HCT116 (cell line): ENCODE measurements around the gene NUMB. TPM values are rescaled to one million over a fixed set of nuclear protein-coding genes. Genes with fewer than 3 reads are reported as not detected.

ENCODE experiments used
- ATAC-seq: fragments of 200-7000 bp; cut with Tn5 transposase; 2 replicates; pipeline ENCODE4 v1.9.1; 2020; ENCODE audit warnings: mild to moderate bottlenecking, moderate library complexity
- BruUV-seq: library from RNA; stranded (reverse); fragments of 400-500 nt; replicated peaks from 2 replicates; lab custom pipeline; 2021; lab: Mats Ljungman, UMichigan
- CTCF ChIA-PET: fragments of 300-600 bp; sonication (Branson Sonifier 250); formaldehyde crosslinking; loops from one replicate; lab custom pipeline; 2021; ENCODE audit warnings: antibody characterized with exemption; lab: Charles Lee
- POLR2A ChIA-PET: fragments of 300-600, 350-600 bp; sonication (Branson Sonifier 250); formaldehyde crosslinking; loops from one replicate; lab custom pipeline; 2021; ENCODE audit warnings: antibody characterized with exemption; lab: Charles Lee
- RAD21 ChIA-PET, 2 experiments: fragments of 300-600 bp; sonication (Branson Sonifier 250); formaldehyde crosslinking; loops; one replicate each; lab custom pipeline; 2023; ENCODE audit warnings: low total read pairs in 2 of 2; ENCODE audit not compliant: uncharacterized antibody in 2 of 2, unreplicated experiment in 2 of 2, low non-redundant PET in 1 of 2; lab: Charles Lee
- DNase-seq: peaks from one replicate; pipeline ENCODE4 v3.0.0-alpha.2; 2010; ENCODE audit warnings: low read depth, low spot score
- H2AFZ ChIP-seq: fragments of 200-600 bp; shearing (Covaris generic), sonication (generic); 2 replicates; pipeline ENCODE4 v1.6.1; 2017; ENCODE audit warnings: low read depth, mixed run types, mixed read lengths, antibody characterized with exemption, low read length; ENCODE audit not compliant: poor library complexity, severe bottlenecking
- H3K27ac ChIP-seq: 2 replicates; pipeline ENCODE4 v1.5.1; 2012; ENCODE audit warnings: low read depth, low read length
- H3K27me3 ChIP-seq: fragments of 200-600 bp; sonication (generic); 2 replicates; pipeline ENCODE4 v1.6.1; 2016; ENCODE audit warnings: mixed run types, low read length, mixed read lengths; ENCODE audit not compliant: insufficient read depth
- H3K36me3 ChIP-seq, 2 experiments: fragments of 200-500 bp in 1 of 2; fragments of 200-600 bp in 1 of 2; sonication (Bioruptor generic) in 1 of 2; sonication (generic) in 1 of 2; 2 replicates each; pipeline versions ENCODE4 v1.5.1 to v1.6.1; 2014 to 2016; ENCODE audit warnings: low read length in 2 of 2, inconsistent platforms in 1 of 2, mixed read lengths in 1 of 2, mixed run types in 1 of 2; ENCODE audit not compliant: insufficient read depth in 2 of 2, control insufficient read depth in 1 of 2
- H3K4me1 ChIP-seq, 2 experiments: fragments of 200-600 bp in 1 of 2; sonication (generic) in 1 of 2; 2 replicates each; pipeline versions ENCODE4 v1.5.1 to v1.6.1; 2012 to 2017; ENCODE audit warnings: low read length in 2 of 2, inconsistent platforms in 1 of 2, mild to moderate bottlenecking in 1 of 2, mixed read lengths in 1 of 2, mixed run types in 1 of 2, moderate library complexity in 1 of 2; ENCODE audit not compliant: insufficient read depth in 2 of 2, control insufficient read depth in 1 of 2
- H3K4me2 ChIP-seq: fragments of 200-600 bp; sonication (generic); 2 replicates; pipeline ENCODE4 v1.6.1; 2017; ENCODE audit warnings: mixed run types, low read length, mixed read lengths
- H3K4me3 ChIP-seq, 2 experiments: fragments of 200-600 bp in 1 of 2; sonication (generic) in 1 of 2; replicated peaks in 1 of 2; 2 replicates each; pipeline ENCODE4 v1.5.1; 2011 to 2016; ENCODE audit warnings: low read length in 2 of 2, control low read depth in 1 of 2, low read depth in 1 of 2, mild to moderate bottlenecking in 1 of 2, mixed read lengths in 1 of 2, mixed run types in 1 of 2
- H3K79me2 ChIP-seq: fragments of 200-600 bp; sonication (generic); 2 replicates; pipeline ENCODE4 v1.6.1; 2017; ENCODE audit warnings: mild to moderate bottlenecking, mixed run types, low read length, moderate library complexity, mixed read lengths; ENCODE audit not compliant: insufficient read depth
- H3K9ac ChIP-seq: fragments of 200-600 bp; sonication (generic); 2 replicates; pipeline ENCODE4 v1.6.1; 2016; ENCODE audit warnings: low read length, mixed read lengths
- H3K9me2 ChIP-seq: fragments of 200-600 bp; sonication (generic), shearing (Covaris generic); 2 replicates; pipeline ENCODE4 v1.6.1; 2017; ENCODE audit warnings: mixed run types, mild to moderate bottlenecking, moderate library complexity; ENCODE audit not compliant: insufficient read depth
- H3K9me3 ChIP-seq, 2 experiments: fragments of 200-500 bp in 1 of 2; fragments of 200-600 bp in 1 of 2; sonication (Bioruptor generic) in 1 of 2; sonication (generic) in 1 of 2; 2 replicates each; pipeline ENCODE4 v1.6.1; 2014 to 2017; ENCODE audit warnings: low read length in 2 of 2, mixed read lengths in 2 of 2, inconsistent platforms in 1 of 2, low read depth in 1 of 2, mild to moderate bottlenecking in 1 of 2, mixed run types in 1 of 2, moderate library complexity in 1 of 2; ENCODE audit not compliant: control insufficient read depth in 1 of 2, insufficient read depth in 1 of 2
- H4K20me1 ChIP-seq: fragments of 200-600 bp; sonication (generic), shearing (Covaris generic); 2 replicates; pipeline ENCODE4 v1.6.1; 2017; ENCODE audit warnings: mixed run types, mild to moderate bottlenecking, moderate library complexity; ENCODE audit not compliant: insufficient read depth
- CBX3 ChIP-seq: IDR thresholded peaks from 2 replicates; pipeline ENCODE4 v1.6.1; 2012; ENCODE audit warnings: low read depth
- EZH2phosphoT487 ChIP-seq: fragments of 200-600 bp; IDR thresholded peaks from 2 replicates; pipeline ENCODE4 v1.6.1; 2018; ENCODE audit warnings: antibody characterized with exemption, borderline replicate concordance
- JUND ChIP-seq: IDR thresholded peaks from 2 replicates; pipeline ENCODE4 v1.6.1; 2012
- RAD21 ChIP-seq: IDR thresholded peaks from 2 replicates; pipeline ENCODE4 v1.6.1; 2012; ENCODE audit warnings: low read depth, mild to moderate bottlenecking
- SIN3A ChIP-seq: IDR thresholded peaks from 2 replicates; pipeline ENCODE4 v1.6.1; 2012; ENCODE audit warnings: low read depth
- SP1 ChIP-seq: IDR thresholded peaks from 2 replicates; pipeline ENCODE4 v1.6.1; 2012; ENCODE audit warnings: low read depth
- SRF ChIP-seq: IDR thresholded peaks from 2 replicates; pipeline ENCODE4 v1.6.1; 2012; ENCODE audit warnings: low read depth
- ZNF274 ChIP-seq: fragments of 200-500 bp; sonication (Bioruptor generic); IDR thresholded peaks from 2 replicates; pipeline ENCODE4 v1.6.1; 2014; ENCODE audit warnings: mild to moderate bottlenecking, low read depth, low read length, inconsistent platforms
- intact Hi-C: fragments of 100-400 bp; cut with micrococcal nuclease; formaldehyde crosslinking; loops from 2 replicates; pipeline ENCODE4 v1.10.0; 2022
- total RNA-seq: library from RNA; stranded (reverse); gene quantifications from one replicate; pipeline ENCODE4 v1.2.1, GENCODE V29; 2021; ENCODE audit not compliant: unreplicated experiment
- TF ChIP-seq, protein P1 (sequence below), 3 experiments: fragments of 200-600 bp in 1 of 3; sonication (generic) in 1 of 3; IDR thresholded peaks in 2 of 3; conservative IDR thresholded peaks in 1 of 3; 2 replicates each; pipeline ENCODE4 v1.5.1; 2012 to 2017; ENCODE audit warnings: low read depth in 2 of 3, low read length in 2 of 3, antibody characterized with exemption in 1 of 3, borderline replicate concordance in 1 of 3, control low read depth in 1 of 3, mild to moderate bottlenecking in 1 of 3, mixed read lengths in 1 of 3, mixed run types in 1 of 3, moderate library complexity in 1 of 3; ENCODE audit not compliant: insufficient read depth in 1 of 3
- TF ChIP-seq, protein P2 (sequence below): IDR thresholded peaks from 2 replicates; pipeline ENCODE4 v1.6.1; 2012

The NUMB gene
- total RNA-seq, 1 experiment from 2014 or later, result 43.0 TPM

DNA sequence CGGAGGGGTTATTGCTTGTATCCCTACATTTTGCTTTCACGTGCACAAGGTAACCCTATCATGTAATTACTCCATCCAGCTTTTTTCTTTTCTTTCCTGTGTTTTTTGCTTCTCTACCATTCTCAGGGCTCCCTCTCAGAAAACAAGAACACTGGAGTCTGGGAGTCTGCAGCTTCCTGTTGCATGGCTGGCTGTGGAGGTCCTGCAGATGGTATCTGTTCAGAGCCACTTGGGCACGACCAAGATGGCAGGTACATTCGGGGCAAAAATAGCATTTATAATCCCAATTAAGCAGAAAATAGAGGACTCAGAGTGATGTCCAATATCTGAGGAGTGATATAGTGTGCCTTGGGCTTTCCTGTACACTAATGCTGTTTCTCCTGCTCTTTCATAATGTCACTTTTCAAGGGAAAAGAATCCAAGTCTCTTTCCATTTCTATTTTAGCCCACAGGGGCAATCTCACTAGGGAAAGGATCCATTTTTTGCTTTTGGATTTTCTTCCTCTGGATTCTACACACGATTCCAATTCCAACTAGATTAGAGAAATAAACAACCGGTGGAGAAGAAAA, 3.2 kb upstream of the NUMB start:
- H3K27me3 ChIP-seq, result no peaks in the 10 kb centered on the region
- peaks cover 16% of the 10 kb centered on the region for H3K79me2 ChIP-seq
- H4K20me1 ChIP-seq, result no peaks in the 10 kb centered on the region
- no peaks in the 10 kb centered on the region for H3K36me3 ChIP-seq
- no peak for TF ChIP-seq JUND
- no peak for TF ChIP-seq EZH2phosphoT487
- no peak for TF ChIP-seq RAD21
- TF ChIP-seq SIN3A, result no peak
- TF ChIP-seq, protein P1, sequence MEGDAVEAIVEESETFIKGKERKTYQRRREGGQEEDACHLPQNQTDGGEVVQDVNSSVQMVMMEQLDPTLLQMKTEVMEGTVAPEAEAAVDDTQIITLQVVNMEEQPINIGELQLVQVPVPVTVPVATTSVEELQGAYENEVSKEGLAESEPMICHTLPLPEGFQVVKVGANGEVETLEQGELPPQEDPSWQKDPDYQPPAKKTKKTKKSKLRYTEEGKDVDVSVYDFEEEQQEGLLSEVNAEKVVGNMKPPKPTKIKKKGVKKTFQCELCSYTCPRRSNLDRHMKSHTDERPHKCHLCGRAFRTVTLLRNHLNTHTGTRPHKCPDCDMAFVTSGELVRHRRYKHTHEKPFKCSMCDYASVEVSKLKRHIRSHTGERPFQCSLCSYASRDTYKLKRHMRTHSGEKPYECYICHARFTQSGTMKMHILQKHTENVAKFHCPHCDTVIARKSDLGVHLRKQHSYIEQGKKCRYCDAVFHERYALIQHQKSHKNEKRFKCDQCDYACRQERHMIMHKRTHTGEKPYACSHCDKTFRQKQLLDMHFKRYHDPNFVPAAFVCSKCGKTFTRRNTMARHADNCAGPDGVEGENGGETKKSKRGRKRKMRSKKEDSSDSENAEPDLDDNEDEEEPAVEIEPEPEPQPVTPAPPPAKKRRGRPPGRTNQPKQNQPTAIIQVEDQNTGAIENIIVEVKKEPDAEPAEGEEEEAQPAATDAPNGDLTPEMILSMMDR (IDR thresholded peaks at IDR 0.05 in 2 of 3, conservative IDR thresholded peaks at IDR 0.05 in 1 of 3; ENCODE audit: borderline replicate concordance in 1 of 3, insufficient read depth in 1 of 3, low read depth in 2 of 3, low read length in 2 of 3), result no peak
- no peak for TF ChIP-seq SP1
- no peak for TF ChIP-seq CBX3
- TF ChIP-seq SRF, result no peak
- TF ChIP-seq ZNF274, result no peak
- TF ChIP-seq, protein P2, sequence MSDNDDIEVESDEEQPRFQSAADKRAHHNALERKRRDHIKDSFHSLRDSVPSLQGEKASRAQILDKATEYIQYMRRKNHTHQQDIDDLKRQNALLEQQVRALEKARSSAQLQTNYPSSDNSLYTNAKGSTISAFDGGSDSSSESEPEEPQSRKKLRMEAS, result no peak
- H3K4me3 ChIP-seq, result no peak overlapping the region
- peaks cover 6 to 19% of the 10 kb centered on the region in 2 experiments; a peak in 3 of 4 replicates for H3K4me1 ChIP-seq
- no peak for DNase-seq
- ChIA-PET CTCF (interaction anchor here (1.4 to 2.1 kb wide), 2 partner anchors 11 to 166 kb away, joined by 6 to 10 read pairs; no protein-coding TSS in a partner anchor), POLR2A (no interaction called here), RAD21 (no interaction called here)
- no peaks in the 10 kb centered on the region for H3K9me3 ChIP-seq
- H3K9me2 ChIP-seq, result no peaks in the 10 kb centered on the region
- intact Hi-C loops, result loop anchor here (5.0 kb wide), 1 partner anchor 999 kb away; no protein-coding TSS in a partner anchor
- H3K4me2 ChIP-seq, result no peak overlapping the region; the same call in 1 of the 2 replicates
- ATAC-seq, result no peak
- H3K27ac ChIP-seq, result no peak overlapping the region
- no peak overlapping the region for H3K9ac ChIP-seq
- no peak overlapping the region for H2AFZ ChIP-seq
- BruUV-seq, result no TSS peak
